Measurements from ENCODE around the gene CACNA1B. TPM values are rescaled to one million over a fixed set of nuclear protein-coding genes. Genes with fewer than 3 reads are reported as not detected.

The CACNA1B gene
- total RNA-seq, 1 donor from 2014 or later = not detected

- TF ChIP-seq CTCF (IDR thresholded peaks at IDR 0.05; ENCODE audit: insufficient read depth, low read length, severe bottlenecking) = no peak
- FAIRE-seq (no peak), DNase-seq (ENCODE audit: low read depth) (no peak)
- H3K36me3 ChIP-seq (ENCODE audit: control insufficient read depth, insufficient read depth, low read length) = no peaks in the 10 kb centered on the region
- no peak overlapping the region for H3K4me3 ChIP-seq (ENCODE audit: low read depth, low read length)
- no peaks in the 10 kb centered on the region for H3K27me3 ChIP-seq (ENCODE audit: control insufficient read depth, insufficient read depth, low read length)
Measured at GRCh38 chr9:137956039-137956438, 78.5 kb downstream of the CACNA1B start.

GRCh38 chr9:137956688-137957385 lies 79.3 kb downstream of the CACNA1B start:
- FAIRE-seq = no peak
- no peaks in the 10 kb centered on the region for H3K36me3 ChIP-seq (ENCODE audit: control insufficient read depth, insufficient read depth, low read length)
- no peak for DNase-seq (ENCODE audit: low read depth)
- H3K4me3 ChIP-seq (ENCODE audit: low read depth, low read length) = no peak overlapping the region
- no peaks in the 10 kb centered on the region for H3K27me3 ChIP-seq (ENCODE audit: control insufficient read depth, insufficient read depth, low read length)
- TF ChIP-seq CTCF (IDR thresholded peaks at IDR 0.05; ENCODE audit: insufficient read depth, low read length, severe bottlenecking) = no peak

GRCh38 chr9:137959641-137960411 lies 82.2 kb downstream of the CACNA1B start:
- TF ChIP-seq CTCF (IDR thresholded peaks at IDR 0.05; ENCODE audit: insufficient read depth, low read length, severe bottlenecking) = no peak
- FAIRE-seq (no peak), DNase-seq (ENCODE audit: low read depth) (no peak)
- no peaks in the 10 kb centered on the region for H3K27me3 ChIP-seq (ENCODE audit: control insufficient read depth, insufficient read depth, low read length)
- H3K36me3 ChIP-seq (ENCODE audit: control insufficient read depth, insufficient read depth, low read length) = no peaks in the 10 kb centered on the region
- no peak overlapping the region for H3K4me3 ChIP-seq (ENCODE audit: low read depth, low read length)

GRCh38 chr9:137960496-137960895 lies 82.9 kb downstream of the CACNA1B start:
- no peak for TF ChIP-seq CTCF (IDR thresholded peaks at IDR 0.05; ENCODE audit: insufficient read depth, low read length, severe bottlenecking)
- no peak for DNase-seq (ENCODE audit: low read depth)
- H3K36me3 ChIP-seq (ENCODE audit: control insufficient read depth, insufficient read depth, low read length) = no peaks in the 10 kb centered on the region
- no peaks in the 10 kb centered on the region for H3K27me3 ChIP-seq (ENCODE audit: control insufficient read depth, insufficient read depth, low read length)
- no peak overlapping the region for H3K4me3 ChIP-seq (ENCODE audit: low read depth, low read length)
- no peak for FAIRE-seq

GRCh38 chr9:137963525-137963924 lies 85.9 kb downstream of the CACNA1B start:
- FAIRE-seq = no peak

More at GRCh38 chr9:137963525-137963924, 85.9 kb downstream of the CACNA1B start:
- no peak overlapping the region for H3K4me3 ChIP-seq (ENCODE audit: low read depth, low read length)
- no peaks in the 10 kb centered on the region for H3K36me3 ChIP-seq (ENCODE audit: control insufficient read depth, insufficient read depth, low read length)
- no peak for DNase-seq (ENCODE audit: low read depth)
- H3K27me3 ChIP-seq (ENCODE audit: control insufficient read depth, insufficient read depth, low read length) = no peaks in the 10 kb centered on the region
- no peak for TF ChIP-seq CTCF (IDR thresholded peaks at IDR 0.05; ENCODE audit: insufficient read depth, low read length, severe bottlenecking)

All from bronchial epithelial cell (primary cell).